GM10266 (cell line): ENCODE results near the gene SLC6A3.

ENCODE experiments used
- DNase-seq: peaks from one replicate; pipeline ENCODE4 v3.0.0; 2012; ENCODE audit errors: extremely low spot score
- CTCF ChIP-seq: IDR thresholded peaks from 2 replicates; pipeline ENCODE4 v1.5.1; 2012; ENCODE audit warnings: mild to moderate bottlenecking, low read depth; ENCODE audit not compliant: control insufficient read depth, insufficient read depth; ENCODE audit errors: missing control alignments

Gene SLC6A3

GRCh38 chr5:1347571-1347970, 97.7 kb downstream of the SLC6A3 start:
- TF ChIP-seq CTCF: no peak
- no peak for DNase-seq

- TF ChIP-seq CTCF: no peak
- no peak for DNase-seq
Measured at GRCh38 chr5:1346627-1347440, 98.4 kb downstream of the SLC6A3 start.

- DNase-seq: no peak
- no peak for TF ChIP-seq CTCF
Measured at GRCh38 chr5:1345876-1346626, 99.2 kb downstream of the SLC6A3 start.

GRCh38 chr5:1344975-1345838, 100.0 kb downstream of the SLC6A3 start, which contains the start of gene CLPTM1L:
CLPTM1L (minus strand) TSS chr5:1345099; CDS start chr5:1344841, 258 bp downstream.
- TF ChIP-seq CTCF: no peak
- DNase-seq: peak; percentile 99

- TF ChIP-seq CTCF: no peak
- DNase-seq: peak; percentile 55
Measured at GRCh38 chr5:1343931-1344901, 101.0 kb downstream of the SLC6A3 start.

- no peak for DNase-seq
- no peak for TF ChIP-seq CTCF
Measured at GRCh38 chr5:1343315-1343751, 101.9 kb downstream of the SLC6A3 start.
